B cell (primary cell): ENCODE data around the gene TBX2. TPM values are rescaled to one million over a fixed set of nuclear protein-coding genes. Genes with fewer than 3 reads are reported as not detected.

Experiments used
- ATAC-seq: fragments of 200-7000 bp; cut with Tn5 transposase; one replicate; pipeline ENCODE4 v1.10.0; 2021; ENCODE audit warnings: low read depth, mild to moderate bottlenecking, moderate number of reproducible peaks, moderate library complexity
- CTCF ChIA-PET: fragments of 350-600 bp; sonication (Branson Sonifier 250); formaldehyde crosslinking; loops from one replicate; lab custom pipeline; 2021; ENCODE audit warnings: antibody characterized with exemption, inconsistent platforms; lab: Charles Lee
- POLR2A ChIA-PET: fragments of 350-600 bp; sonication (Branson Sonifier 250); formaldehyde crosslinking; loops from one replicate; lab custom pipeline; 2021; ENCODE audit warnings: antibody characterized with exemption; lab: Charles Lee
- DNase-seq: peaks from one replicate; pipeline ENCODE4 v3.0.0; 2013
- H2AFZ ChIP-seq: 2 replicates; pipeline ENCODE4 v1.6.1; 2012; ENCODE audit warnings: mild to moderate bottlenecking, low read depth, low read length; ENCODE audit not compliant: insufficient read depth, poor library complexity, severe bottlenecking
- H3K27ac ChIP-seq, 2 donors: 1 replicate in 1 of 2; 2 replicates in 1 of 2; pipeline ENCODE4 v1.5.1; 2012 to 2013; ENCODE audit warnings: low read length in 2 of 2, mild to moderate bottlenecking in 2 of 2, moderate library complexity in 1 of 2
- H3K27me3 ChIP-seq, 4 experiments: fragments of 200-600 bp in 1 of 4; sonication (generic) in 1 of 4; replicated peaks in 1 of 4; 1 replicate in 2 of 4; 2 replicates in 2 of 4; pipeline versions ENCODE4 v1.6.1 to v1.7.0; 2013 to 2016; ENCODE audit warnings: low read length in 3 of 4, mild to moderate bottlenecking in 2 of 4, mixed read lengths in 1 of 4, moderate library complexity in 1 of 4; ENCODE audit not compliant: insufficient read depth in 4 of 4, control insufficient read depth in 3 of 4; ENCODE audit errors: control extremely low read depth in 1 of 4
- H3K36me3 ChIP-seq, 2 experiments: replicated peaks in 1 of 2; 1 replicate in 1 of 2; 2 replicates in 1 of 2; pipeline versions ENCODE4 v1.6.1 to v1.7.1; 2013; ENCODE audit warnings: low read length in 1 of 2; ENCODE audit not compliant: insufficient read depth in 2 of 2, control insufficient read depth in 1 of 2; ENCODE audit errors: control extremely low read depth in 1 of 2, extremely low read depth in 1 of 2
- H3K4me1 ChIP-seq, 2 donors: fragments of 200-600 bp in 1 of 2; sonication (generic) in 1 of 2; 1 replicate in 1 of 2; 2 replicates in 1 of 2; pipeline versions ENCODE4 v1.5.1 to v1.6.1; 2013 to 2017; ENCODE audit warnings: low read length in 2 of 2; ENCODE audit not compliant: control insufficient read depth in 2 of 2, insufficient read depth in 2 of 2
- H3K4me2 ChIP-seq: replicated peaks from 2 replicates; pipeline ENCODE3; 2012; ENCODE audit warnings: mild to moderate bottlenecking, low read depth, low read length; ENCODE audit not compliant: poor library complexity, severe bottlenecking
- H3K4me3 ChIP-seq, 5 experiments: fragments of 200-600 bp in 1 of 5; sonication (generic) in 1 of 5; 1 replicate in 3 of 5; 2 replicates in 2 of 5; pipeline versions ENCODE4 v1.5.1 to v1.7.0; 2011 to 2016; ENCODE audit warnings: low read length in 4 of 5, mild to moderate bottlenecking in 4 of 5, low read depth in 2 of 5, control low read depth in 1 of 5, moderate library complexity in 1 of 5; ENCODE audit not compliant: insufficient read depth in 1 of 5; ENCODE audit errors: control extremely low read depth in 1 of 5, extremely low read depth in 1 of 5
- H3K79me2 ChIP-seq: fragments of 200-600 bp; sonication (generic); one replicate; pipeline ENCODE4 v1.6.0; 2016; ENCODE audit warnings: low read length; ENCODE audit not compliant: control insufficient read depth, insufficient read depth
- H3K9ac ChIP-seq: fragments of 200-600 bp; sonication (generic); 2 replicates; pipeline ENCODE4 v1.6.1; 2017; ENCODE audit warnings: mild to moderate bottlenecking, low read length, moderate library complexity
- H3K9me3 ChIP-seq, 3 donors: one replicate each; pipeline versions ENCODE4 v1.6.1 to v1.7.1; 2013; ENCODE audit warnings: low read length in 2 of 3; ENCODE audit not compliant: control insufficient read depth in 2 of 3, insufficient read depth in 1 of 3; ENCODE audit errors: control extremely low read depth in 1 of 3
- H4K20me1 ChIP-seq: 2 replicates; pipeline ENCODE4 v1.6.0; 2012; ENCODE audit warnings: mild to moderate bottlenecking, low read length; ENCODE audit not compliant: insufficient read depth, control insufficient read depth, poor library complexity, severe bottlenecking
- H3K27ac Mint-ChIP-seq: one replicate; pipeline ENCODE4 v1.8.0; 2021; ENCODE audit warnings: mixed read lengths
- H3K27me3 Mint-ChIP-seq: one replicate; pipeline ENCODE4 v1.8.0; 2021; ENCODE audit warnings: mixed read lengths
- H3K4me1 Mint-ChIP-seq: one replicate; pipeline ENCODE4 v1.8.0; 2021; ENCODE audit warnings: mixed read lengths
- H3K4me3 Mint-ChIP-seq: one replicate; pipeline ENCODE4 v1.8.0; 2021; ENCODE audit warnings: mixed read lengths
- H3K9me3 Mint-ChIP-seq: one replicate; pipeline ENCODE4 v1.8.0; 2022; ENCODE audit warnings: mixed read lengths; ENCODE audit not compliant: insufficient read depth
- CTCF ChIP-seq: fragments of 200-600 bp; IDR thresholded peaks from one replicate; pipeline ENCODE4 v1.8.0; 2022; ENCODE audit warnings: antibody characterized with exemption, mild to moderate bottlenecking
- EZH2 ChIP-seq: IDR thresholded peaks from 2 replicates; pipeline ENCODE4 v1.6.1; 2012; ENCODE audit warnings: borderline replicate concordance, low read depth, mild to moderate bottlenecking, moderate library complexity, low read length; ENCODE audit not compliant: insufficient read depth, poor library complexity, severe bottlenecking
- WGBS: methylation state at CpG from one replicate; pipeline ENCODE4 v1.1.5; 2013; ENCODE audit warnings: missing lambda C conversion rate; ENCODE audit not compliant: insufficient coverage; 5-methylcytosine and 5-hydroxymethylcytosine counted together
- intact Hi-C: fragments of 100-400 bp; cut with micrococcal nuclease; formaldehyde crosslinking; loops from one replicate; pipeline ENCODE4 v1.10.0; 2022
- polyA plus RNA-seq: library from polyadenylated mRNA; depleted of rRNA; stranded (reverse); fragments of >200 nt; gene quantifications from 2 replicates; pipeline ENCODE4 v1.2.3, GENCODE V29; 2012
- total RNA-seq, 2 donors: library from RNA; stranded (reverse); fragments of 120-200 nt in 1 of 2; gene quantifications; 1 replicate in 1 of 2; 2 replicates in 1 of 2; pipeline versions ENCODE4 v1.2.3 to v1.2.4, GENCODE V29; 2013 to 2022

Gene TBX2
- total and polyA plus RNA-seq, 2 donors (not counting 1 experiment from before 2014, with no cell fraction given), result not detected

DNA sequence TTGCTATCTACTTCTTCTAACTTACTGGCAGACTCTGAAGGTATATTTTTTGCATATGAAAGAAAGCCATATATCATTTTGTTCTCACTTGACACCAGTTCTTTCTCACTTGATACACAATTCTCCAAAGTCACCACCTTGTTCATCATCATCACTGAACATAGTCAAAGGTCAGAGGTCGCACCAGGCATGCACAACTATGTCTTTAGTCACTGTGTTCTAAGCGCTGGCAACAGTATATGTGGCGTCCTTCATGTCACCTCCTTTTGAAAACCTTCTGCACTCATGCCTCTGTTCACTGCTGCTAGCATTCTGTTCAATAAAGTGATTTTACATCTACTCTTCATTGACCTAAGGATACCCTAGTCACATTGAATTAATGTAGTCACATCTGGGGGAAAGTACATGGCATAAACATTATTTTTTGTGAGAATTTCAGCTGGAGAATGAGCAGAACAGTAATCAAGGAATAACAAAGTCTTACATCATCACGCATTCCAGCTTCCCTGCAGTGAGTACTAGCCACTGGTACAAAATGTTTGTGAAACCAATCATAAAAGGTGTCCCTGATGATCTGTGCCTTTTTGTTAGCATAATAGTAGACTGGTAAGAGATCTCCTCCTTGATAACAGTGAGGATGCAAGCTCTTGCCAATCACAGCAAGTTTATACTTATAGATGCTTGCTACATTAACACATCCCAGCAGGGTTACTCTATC is 32.1 kb downstream of the TBX2 start:
- no peak overlapping the region for H3K4me2 ChIP-seq
- no peaks in the 10 kb centered on the region for H3K36me3 ChIP-seq
- ChIA-PET CTCF (no interaction called here), POLR2A (no interaction called here)
- TF ChIP-seq CTCF (no peak), EZH2 (no peak)
- DNase-seq, result no peak
- no peak overlapping the region for H3K4me3 ChIP-seq
- intact Hi-C loops, result no loop called here
- no peaks in the 10 kb centered on the region for H3K79me2 ChIP-seq
- Mint-ChIP-seq H3K4me1 (no peaks in the 10 kb centered on the region), H3K9me3 (peaks cover 8% of the 10 kb centered on the region), H3K27ac (no peak overlapping the region), H3K27me3 (peaks cover 46% of the 10 kb centered on the region), H3K4me3 (no peak overlapping the region)
- H3K27ac ChIP-seq, result no peak overlapping the region
- 100% methylated on average over 3 of the region's 4 CpGs for WGBS
- no peaks in the 10 kb centered on the region for H3K4me1 ChIP-seq
- no peaks in the 10 kb centered on the region for H4K20me1 ChIP-seq
- no peak overlapping the region for H3K9ac ChIP-seq
- no peak for ATAC-seq
- H3K27me3 ChIP-seq, result peaks cover 0 to 10% (median 7%) of the 10 kb centered on the region in 4 experiments
- peaks cover 0 to 6% (median 4%) of the 10 kb centered on the region in 3 donors for H3K9me3 ChIP-seq
- H2AFZ ChIP-seq, result no peak overlapping the region

DNA sequence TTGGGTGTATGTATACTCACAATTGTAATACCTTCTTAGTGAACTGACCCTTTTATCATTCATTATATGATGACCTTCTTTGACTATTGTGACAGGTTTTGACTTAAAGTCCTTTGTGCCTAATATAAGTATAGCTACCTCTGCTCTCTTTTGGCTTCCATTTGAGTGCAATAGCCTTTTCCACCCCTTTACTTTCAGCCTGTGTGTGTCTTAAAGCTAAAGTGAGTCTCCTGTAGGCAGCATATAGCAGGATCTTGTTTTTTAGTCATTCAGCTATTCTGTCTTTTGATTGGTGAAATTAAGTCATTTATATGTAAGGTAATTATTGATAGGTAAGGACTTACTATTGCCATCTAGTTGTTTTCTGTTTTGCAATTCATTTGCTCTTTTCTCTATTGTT is 36.6 kb downstream of the TBX2 start:
- ATAC-seq (no peak), DNase-seq (no peak)
- Mint-ChIP-seq H3K27me3 (peaks cover 65% of the 10 kb centered on the region), H3K4me1 (no peaks in the 10 kb centered on the region), H3K9me3 (peaks cover 15% of the 10 kb centered on the region), H3K4me3 (no peak overlapping the region), H3K27ac (no peak overlapping the region)
- H3K36me3 ChIP-seq, result no peaks in the 10 kb centered on the region
- no peaks in the 10 kb centered on the region for H3K79me2 ChIP-seq
- no peaks in the 10 kb centered on the region for H4K20me1 ChIP-seq
- H3K4me3 ChIP-seq, result no peak overlapping the region
- no peaks in the 10 kb centered on the region for H3K4me1 ChIP-seq
- TF ChIP-seq EZH2, result no peak
- TF ChIP-seq CTCF, result no peak
- no peak overlapping the region for H3K27ac ChIP-seq
- H3K9ac ChIP-seq, result no peak overlapping the region
- intact Hi-C loops, result no loop called here
- H3K27me3 ChIP-seq, result peaks cover 0 to 29% (median 16%) of the 10 kb centered on the region in 4 experiments
- ChIA-PET POLR2A (no interaction called here), CTCF (no interaction called here)
- peaks cover 10 to 18% (median 11%) of the 10 kb centered on the region in 3 donors for H3K9me3 ChIP-seq
- no peak overlapping the region for H3K4me2 ChIP-seq
- no peak overlapping the region for H2AFZ ChIP-seq
